Measurements from ENCODE around the gene GRK3.

The GRK3 gene

GRCh38 chr22:25655371-25655935, 91.0 kb downstream of the GRK3 start:
- Histone ChIP-seq H3K27ac (ENCODE audit: low read depth in 2 of 2, low read length in 2 of 2) (no peak overlapping the region), H3K4me1 (ENCODE audit: control insufficient read depth in 2 of 2, insufficient read depth in 2 of 2, low read length in 2 of 2) (no peaks in the 10 kb centered on the region), H3K27me3 (ENCODE audit: control insufficient read depth in 2 of 2, insufficient read depth in 2 of 2, low read length in 2 of 2) (no peaks in the 10 kb centered on the region), H3K9me3 (ENCODE audit: control insufficient read depth in 2 of 2, low read length in 2 of 2) (no peaks in the 10 kb centered on the region), H3K4me3 (ENCODE audit: low read length in 2 of 2) (no peak overlapping the region), H3K36me3 (ENCODE audit: control insufficient read depth in 2 of 2, insufficient read depth in 2 of 2, low read length in 2 of 2) (no peaks in the 10 kb centered on the region), H3K9ac (ENCODE audit: low read depth in 1 of 2, low read length in 2 of 2) (no peak overlapping the region)

DNA sequence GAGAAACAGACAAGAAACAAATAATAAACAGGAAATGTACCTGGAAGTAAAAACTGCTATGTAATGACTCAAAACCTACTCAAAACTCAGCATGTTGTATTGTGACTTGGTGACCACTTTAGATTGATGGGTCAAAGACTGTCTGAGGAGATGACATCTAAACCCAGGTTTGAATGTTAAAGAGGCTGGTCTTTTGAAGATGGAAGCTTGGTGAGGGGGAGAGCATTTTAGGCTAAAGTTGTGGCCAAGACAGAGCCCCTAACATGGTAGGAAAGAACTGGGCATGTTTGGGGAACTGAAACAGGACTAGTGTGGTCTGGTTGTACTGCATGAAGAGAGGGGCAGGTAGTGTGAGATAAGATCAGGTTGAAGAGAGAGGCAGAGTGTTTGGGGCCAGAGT, 92.2 kb downstream of the GRK3 start:
- H3K9ac ChIP-seq (ENCODE audit: low read depth in 1 of 2, low read length in 2 of 2): no peak overlapping the region
- no peaks in the 10 kb centered on the region for H3K27me3 ChIP-seq (ENCODE audit: control insufficient read depth in 2 of 2, insufficient read depth in 2 of 2, low read length in 2 of 2)
- H3K27ac ChIP-seq (ENCODE audit: low read depth in 2 of 2, low read length in 2 of 2): no peak overlapping the region
- H3K9me3 ChIP-seq (ENCODE audit: control insufficient read depth in 2 of 2, low read length in 2 of 2): no peaks in the 10 kb centered on the region
- no peaks in the 10 kb centered on the region for H3K36me3 ChIP-seq (ENCODE audit: control insufficient read depth in 2 of 2, insufficient read depth in 2 of 2, low read length in 2 of 2)
- H3K4me3 ChIP-seq (ENCODE audit: low read length in 2 of 2): no peak overlapping the region
- no peaks in the 10 kb centered on the region for H3K4me1 ChIP-seq (ENCODE audit: control insufficient read depth in 2 of 2, insufficient read depth in 2 of 2, low read length in 2 of 2)

- Histone ChIP-seq H3K9ac (ENCODE audit: low read depth in 1 of 2, low read length in 2 of 2) (no peak overlapping the region), H3K9me3 (ENCODE audit: control insufficient read depth in 2 of 2, low read length in 2 of 2) (no peaks in the 10 kb centered on the region), H3K36me3 (ENCODE audit: control insufficient read depth in 2 of 2, insufficient read depth in 2 of 2, low read length in 2 of 2) (no peaks in the 10 kb centered on the region), H3K27ac (ENCODE audit: low read depth in 2 of 2, low read length in 2 of 2) (no peak overlapping the region), H3K27me3 (ENCODE audit: control insufficient read depth in 2 of 2, insufficient read depth in 2 of 2, low read length in 2 of 2) (no peaks in the 10 kb centered on the region), H3K4me3 (ENCODE audit: low read length in 2 of 2) (no peak overlapping the region), H3K4me1 (ENCODE audit: control insufficient read depth in 2 of 2, insufficient read depth in 2 of 2, low read length in 2 of 2) (no peaks in the 10 kb centered on the region)
Observed at GRCh38 chr22:25658633-25659032, 94.2 kb downstream of the GRK3 start.

DNA sequence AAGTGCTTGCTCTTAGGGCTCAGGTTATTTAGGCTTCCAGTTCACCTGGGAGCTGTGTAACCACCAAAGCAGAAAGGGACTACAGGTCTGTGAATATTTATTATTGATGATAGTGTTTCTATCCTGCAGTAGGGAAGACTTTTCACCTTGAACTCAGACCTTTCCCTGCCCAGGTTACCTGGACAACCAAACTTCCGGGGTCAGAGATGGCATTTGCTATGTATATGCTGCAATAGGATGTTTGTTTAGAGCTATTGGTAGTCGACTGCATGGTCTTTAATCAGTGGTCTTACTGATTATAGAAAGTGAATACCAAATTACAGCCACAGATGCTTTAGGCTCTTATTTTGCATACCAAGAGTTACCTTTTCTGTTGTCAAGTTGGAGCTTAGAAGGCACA, 94.9 kb downstream of the GRK3 start:
- Histone ChIP-seq H3K4me3 (ENCODE audit: low read length in 2 of 2) (no peak overlapping the region), H3K4me1 (ENCODE audit: control insufficient read depth in 2 of 2, insufficient read depth in 2 of 2, low read length in 2 of 2) (no peaks in the 10 kb centered on the region), H3K9me3 (ENCODE audit: control insufficient read depth in 2 of 2, low read length in 2 of 2) (no peaks in the 10 kb centered on the region), H3K36me3 (ENCODE audit: control insufficient read depth in 2 of 2, insufficient read depth in 2 of 2, low read length in 2 of 2) (no peaks in the 10 kb centered on the region), H3K27ac (ENCODE audit: low read depth in 2 of 2, low read length in 2 of 2) (no peak overlapping the region), H3K9ac (ENCODE audit: low read depth in 1 of 2, low read length in 2 of 2) (no peak overlapping the region), H3K27me3 (ENCODE audit: control insufficient read depth in 2 of 2, insufficient read depth in 2 of 2, low read length in 2 of 2) (no peaks in the 10 kb centered on the region)

DNA sequence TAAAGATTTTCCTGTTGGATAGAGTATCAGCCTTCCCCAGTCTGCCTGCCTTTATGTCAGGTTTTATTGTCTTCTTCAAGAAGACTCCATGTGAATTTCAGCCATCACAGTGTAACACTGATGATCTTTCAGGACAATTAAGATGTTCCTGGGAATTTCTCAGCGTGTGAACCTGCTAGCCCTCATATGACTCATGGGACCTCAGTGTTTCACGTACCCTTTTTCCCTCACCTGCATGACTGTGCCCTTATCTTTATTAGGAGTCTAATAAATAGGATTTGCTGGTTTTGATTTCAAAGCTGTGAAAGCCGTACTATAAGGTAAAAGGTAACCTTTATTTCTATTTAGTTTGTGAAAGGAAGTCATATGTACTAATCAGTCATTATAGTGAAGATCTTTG, 95.9 kb downstream of the GRK3 start:
- Histone ChIP-seq H3K9me3 (ENCODE audit: control insufficient read depth in 2 of 2, low read length in 2 of 2) (no peaks in the 10 kb centered on the region), H3K4me1 (ENCODE audit: control insufficient read depth in 2 of 2, insufficient read depth in 2 of 2, low read length in 2 of 2) (no peaks in the 10 kb centered on the region), H3K36me3 (ENCODE audit: control insufficient read depth in 2 of 2, insufficient read depth in 2 of 2, low read length in 2 of 2) (no peaks in the 10 kb centered on the region), H3K9ac (ENCODE audit: low read depth in 1 of 2, low read length in 2 of 2) (no peak overlapping the region), H3K27me3 (ENCODE audit: control insufficient read depth in 2 of 2, insufficient read depth in 2 of 2, low read length in 2 of 2) (no peaks in the 10 kb centered on the region), H3K27ac (ENCODE audit: low read depth in 2 of 2, low read length in 2 of 2) (no peak overlapping the region), H3K4me3 (ENCODE audit: low read length in 2 of 2) (no peak overlapping the region)

DNA sequence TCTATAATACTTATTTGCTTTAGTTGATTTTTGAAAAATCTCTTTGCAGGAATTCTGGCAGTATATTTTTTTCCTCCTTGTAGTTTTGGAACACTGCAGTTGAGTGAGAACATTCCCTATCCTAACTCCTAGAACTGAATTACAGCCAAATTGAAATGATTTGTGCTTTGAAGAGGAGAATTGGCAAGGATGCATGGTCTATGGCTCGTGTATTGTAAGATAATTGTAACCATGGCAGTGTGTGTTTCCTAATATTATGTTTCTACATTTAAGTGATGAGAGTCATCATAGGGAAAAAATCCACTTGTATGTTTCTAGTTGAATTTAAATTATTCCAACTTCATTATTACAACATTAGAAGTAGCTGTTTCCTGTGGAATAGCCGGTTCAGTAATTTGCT, 96.6 kb downstream of the GRK3 start:
- peaks cover under 1 to 3% of the 10 kb centered on the region in 2 donors for H3K4me1 ChIP-seq (ENCODE audit: control insufficient read depth in 2 of 2, insufficient read depth in 2 of 2, low read length in 2 of 2)
- H3K9me3 ChIP-seq (ENCODE audit: control insufficient read depth in 2 of 2, low read length in 2 of 2): no peaks in the 10 kb centered on the region
- no peaks in the 10 kb centered on the region for H3K36me3 ChIP-seq (ENCODE audit: control insufficient read depth in 2 of 2, insufficient read depth in 2 of 2, low read length in 2 of 2)
- no peaks in the 10 kb centered on the region for H3K27me3 ChIP-seq (ENCODE audit: control insufficient read depth in 2 of 2, insufficient read depth in 2 of 2, low read length in 2 of 2)
- no peak overlapping the region for H3K27ac ChIP-seq (ENCODE audit: low read depth in 2 of 2, low read length in 2 of 2)
- H3K4me3 ChIP-seq (ENCODE audit: low read length in 2 of 2): no peak overlapping the region
- no peak overlapping the region for H3K9ac ChIP-seq (ENCODE audit: low read depth in 1 of 2, low read length in 2 of 2)

GRCh38 chr22:25663654-25664053, 99.2 kb downstream of the GRK3 start:
- Histone ChIP-seq H3K27ac (ENCODE audit: low read depth in 2 of 2, low read length in 2 of 2) (no peak overlapping the region), H3K27me3 (ENCODE audit: control insufficient read depth in 2 of 2, insufficient read depth in 2 of 2, low read length in 2 of 2) (no peaks in the 10 kb centered on the region), H3K36me3 (ENCODE audit: control insufficient read depth in 2 of 2, insufficient read depth in 2 of 2, low read length in 2 of 2) (no peaks in the 10 kb centered on the region), H3K4me3 (ENCODE audit: low read length in 2 of 2) (no peak overlapping the region), H3K9ac (ENCODE audit: low read depth in 1 of 2, low read length in 2 of 2) (no peak overlapping the region), H3K9me3 (ENCODE audit: control insufficient read depth in 2 of 2, low read length in 2 of 2) (no peaks in the 10 kb centered on the region), H3K4me1 (ENCODE audit: control insufficient read depth in 2 of 2, insufficient read depth in 2 of 2, low read length in 2 of 2) (peaks cover 4 to 6% of the 10 kb centered on the region in 2 donors)

- Histone ChIP-seq H3K27me3 (ENCODE audit: control insufficient read depth in 2 of 2, insufficient read depth in 2 of 2, low read length in 2 of 2) (no peaks in the 10 kb centered on the region), H3K4me3 (ENCODE audit: low read length in 2 of 2) (no peak overlapping the region), H3K9me3 (ENCODE audit: control insufficient read depth in 2 of 2, low read length in 2 of 2) (no peaks in the 10 kb centered on the region), H3K27ac (ENCODE audit: low read depth in 2 of 2, low read length in 2 of 2) (no peak overlapping the region), H3K4me1 (ENCODE audit: control insufficient read depth in 2 of 2, insufficient read depth in 2 of 2, low read length in 2 of 2) (peaks cover 4 to 6% of the 10 kb centered on the region in 2 donors), H3K36me3 (ENCODE audit: control insufficient read depth in 2 of 2, insufficient read depth in 2 of 2, low read length in 2 of 2) (no peaks in the 10 kb centered on the region), H3K9ac (ENCODE audit: low read depth in 1 of 2, low read length in 2 of 2) (no peak overlapping the region)
Observed at GRCh38 chr22:25666308-25666707, 101.8 kb downstream of the GRK3 start.

- H3K4me1 ChIP-seq (ENCODE audit: control insufficient read depth in 2 of 2, insufficient read depth in 2 of 2, low read length in 2 of 2): peaks cover 4 to 6% of the 10 kb centered on the region in 2 donors
- H3K27me3 ChIP-seq (ENCODE audit: control insufficient read depth in 2 of 2, insufficient read depth in 2 of 2, low read length in 2 of 2): no peaks in the 10 kb centered on the region
- no peak overlapping the region for H3K9ac ChIP-seq (ENCODE audit: low read depth in 1 of 2, low read length in 2 of 2)
- H3K9me3 ChIP-seq (ENCODE audit: control insufficient read depth in 2 of 2, low read length in 2 of 2): no peaks in the 10 kb centered on the region
- no peak overlapping the region for H3K27ac ChIP-seq (ENCODE audit: low read depth in 2 of 2, low read length in 2 of 2)
- no peaks in the 10 kb centered on the region for H3K36me3 ChIP-seq (ENCODE audit: control insufficient read depth in 2 of 2, insufficient read depth in 2 of 2, low read length in 2 of 2)
- H3K4me3 ChIP-seq (ENCODE audit: low read length in 2 of 2): no peak overlapping the region
Observed at GRCh38 chr22:25668437-25668836, 104.0 kb downstream of the GRK3 start.

DNA sequence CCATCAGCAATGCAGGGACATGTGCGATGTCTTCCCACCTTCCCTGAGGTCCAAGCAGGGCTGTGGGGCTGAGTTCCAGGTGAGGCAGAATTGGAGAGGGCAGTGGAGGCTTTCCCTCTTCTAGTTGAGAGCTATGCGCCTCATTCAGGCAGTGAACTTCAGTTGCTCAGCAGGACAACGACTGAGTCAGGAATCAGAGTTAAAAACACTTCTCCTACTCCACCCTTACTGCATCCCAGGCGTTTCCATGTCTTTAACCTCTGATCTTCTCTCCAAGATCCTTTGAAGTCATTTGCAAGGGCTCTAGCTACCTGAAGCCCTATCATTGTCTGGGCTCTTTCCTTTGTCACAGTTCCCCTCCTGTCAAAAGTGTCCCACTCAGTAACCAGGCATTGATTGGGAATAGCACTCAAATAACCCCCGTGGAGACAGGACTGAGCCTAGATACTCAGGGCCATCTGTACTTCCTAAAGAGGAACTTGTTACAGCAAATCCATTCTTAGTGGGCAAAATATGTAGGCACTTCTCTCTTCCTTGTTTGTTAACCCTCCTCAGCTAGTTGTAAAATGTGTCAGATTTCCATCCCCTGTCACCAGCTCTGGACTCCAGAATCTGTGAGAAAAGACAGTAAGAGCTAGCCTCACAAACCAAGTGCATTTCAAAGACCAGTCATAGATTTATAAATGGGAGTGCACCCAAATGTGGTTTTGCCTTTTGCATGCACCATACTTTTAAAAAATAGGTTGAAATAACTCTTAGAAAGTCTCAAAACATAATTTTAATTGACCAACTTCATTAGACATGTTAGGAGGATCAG, 105.0 kb downstream of the GRK3 start:
- H3K4me3 ChIP-seq (ENCODE audit: low read length in 2 of 2): no peak overlapping the region
- H3K27ac ChIP-seq (ENCODE audit: low read depth in 2 of 2, low read length in 2 of 2): no peak overlapping the region
- H3K9ac ChIP-seq (ENCODE audit: low read depth in 1 of 2, low read length in 2 of 2): no peak overlapping the region
- no peaks in the 10 kb centered on the region for H3K9me3 ChIP-seq (ENCODE audit: control insufficient read depth in 2 of 2, low read length in 2 of 2)
- H3K27me3 ChIP-seq (ENCODE audit: control insufficient read depth in 2 of 2, insufficient read depth in 2 of 2, low read length in 2 of 2): no peaks in the 10 kb centered on the region
- H3K4me1 ChIP-seq (ENCODE audit: control insufficient read depth in 2 of 2, insufficient read depth in 2 of 2, low read length in 2 of 2): peaks cover 4 to 6% of the 10 kb centered on the region in 2 donors
- H3K36me3 ChIP-seq (ENCODE audit: control insufficient read depth in 2 of 2, insufficient read depth in 2 of 2, low read length in 2 of 2): no peaks in the 10 kb centered on the region

Measured in mucosa of rectum (tissue), 2 donors.